ENCODE results near the gene YIPF5. TPM values are rescaled to one million over a fixed set of nuclear protein-coding genes. Genes with fewer than 3 reads are reported as not detected.
A peak's percentile ranks its signal among the peaks of the same experiment; 100 is the strongest.

Gene YIPF5
- 56.2 TPM for polyA plus RNA-seq
- long read RNA-seq, donor 1, transcript YIPF5-201 (6 exons, 3,147 nt), result major isoform, 15 of 15 reads
- long read RNA-seq, donor 1, partial matches to known transcripts, result 0 of 15 reads
- long read RNA-seq, donor 1, other reads (novel, unspliced or antisense), result 0 of 15 reads
- long read RNA-seq, donor 2, transcript YIPF5-201 (6 exons, 3,147 nt), result major isoform, 32 of 79 reads
- long read RNA-seq, donor 2, partial matches to known transcripts, result 46 of 79 reads
- long read RNA-seq, donor 2, other reads (novel, unspliced or antisense), result 0 of 79 reads
- long read RNA-seq, donor 3, transcript YIPF5-201 (6 exons, 3,147 nt), result major isoform, 35 of 52 reads
- long read RNA-seq, donor 3, partial matches to known transcripts, result 15 of 52 reads
- long read RNA-seq, donor 3, other reads (novel, unspliced or antisense), result 0 of 52 reads
- long read RNA-seq, donor 4, partial matches to known transcripts, result 0 of 2 reads
- long read RNA-seq, donor 4, other reads (novel, unspliced or antisense), result 0 of 2 reads
- long read RNA-seq, donor 5, transcript YIPF5-201 (6 exons, 3,147 nt), result major isoform, 21 of 22 reads
- long read RNA-seq, donor 5, partial matches to known transcripts, result 0 of 22 reads
- long read RNA-seq, donor 5, other reads (novel, unspliced or antisense), result 0 of 22 reads
- long read RNA-seq, donor 6, transcript YIPF5-201 (6 exons, 3,147 nt), result major isoform, 34 of 39 reads
- long read RNA-seq, donor 6, partial matches to known transcripts, result 5 of 39 reads
- long read RNA-seq, donor 6, other reads (novel, unspliced or antisense), result 0 of 39 reads
- long read RNA-seq, donor 7, transcript YIPF5-201 (6 exons, 3,147 nt), result major isoform, 12 of 13 reads
- long read RNA-seq, donor 7, partial matches to known transcripts, result 0 of 13 reads
- long read RNA-seq, donor 7, other reads (novel, unspliced or antisense), result 0 of 13 reads
- long read RNA-seq, donor 8, transcript YIPF5-201 (6 exons, 3,147 nt), result major isoform, 52 of 55 reads
- long read RNA-seq, donor 8, partial matches to known transcripts, result 0 of 55 reads
- long read RNA-seq, donor 8, other reads (novel, unspliced or antisense), result 0 of 55 reads
- long read RNA-seq, donor 9, transcript YIPF5-201 (6 exons, 3,147 nt), result major isoform, 18 of 18 reads
- long read RNA-seq, donor 9, partial matches to known transcripts, result 0 of 18 reads
- long read RNA-seq, donor 9, other reads (novel, unspliced or antisense), result 0 of 18 reads
- long read RNA-seq, donor 10, transcript YIPF5-201 (6 exons, 3,147 nt), result major isoform, 31 of 31 reads
- long read RNA-seq, donor 10, partial matches to known transcripts, result 0 of 31 reads
- long read RNA-seq, donor 10, other reads (novel, unspliced or antisense), result 0 of 31 reads
- long read RNA-seq, donor 11, transcript YIPF5-201 (6 exons, 3,147 nt), result major isoform, 21 of 21 reads
- long read RNA-seq, donor 11, partial matches to known transcripts, result 0 of 21 reads
- long read RNA-seq, donor 11, other reads (novel, unspliced or antisense), result 0 of 21 reads

GRCh38 chr5:144170276-144171024 is at the start of gene YIPF5, which contains the start of gene KCTD16:
Gene YIPF5 (minus strand): TSS chr5:144170659. CDS start chr5:144169955, 704 bp downstream.
Gene KCTD16 (plus strand): TSS chr5:144170873.
- Histone ChIP-seq H3K9me3 (ENCODE audit: control insufficient read depth, low read depth, low read length) (no peaks in the 10 kb centered on the region), H3K4me3 (ENCODE audit: low read length) (peak within 1 kb of the TSS; percentile 91), H3K27me3 (ENCODE audit: control insufficient read depth, insufficient read depth, low read length) (peaks cover 2% of the 10 kb centered on the region), H3K36me3 (ENCODE audit: control insufficient read depth, insufficient read depth, low read length) (peaks cover 7% of the 10 kb centered on the region), H3K27ac (ENCODE audit: low read length) (peak within 1 kb of the TSS; percentile 84), H3K4me1 (ENCODE audit: control insufficient read depth, insufficient read depth, low read length) (no peaks in the 10 kb centered on the region)
- WGBS (ENCODE audit: insufficient coverage, low lambda C conversion rate), result no CpG with 5 or more reads among the region's 39 CpGs
- peak; percentile 98 for DNase-seq

GRCh38 chr5:144219869-144220268 is 49.4 kb upstream of the YIPF5 start:
- WGBS (ENCODE audit: insufficient coverage, low lambda C conversion rate), result 60% methylated on average over 1 of the region's 3 CpGs
- no peak for DNase-seq
- H3K36me3 ChIP-seq (ENCODE audit: control insufficient read depth, insufficient read depth, low read length), result no peaks in the 10 kb centered on the region
- no peak overlapping the region for H3K4me3 ChIP-seq (ENCODE audit: low read length)
- no peak overlapping the region for H3K27ac ChIP-seq (ENCODE audit: low read length)
- no peaks in the 10 kb centered on the region for H3K27me3 ChIP-seq (ENCODE audit: control insufficient read depth, insufficient read depth, low read length)
- H3K9me3 ChIP-seq (ENCODE audit: control insufficient read depth, low read depth, low read length), result no peaks in the 10 kb centered on the region
- no peaks in the 10 kb centered on the region for H3K4me1 ChIP-seq (ENCODE audit: control insufficient read depth, insufficient read depth, low read length)

DNA sequence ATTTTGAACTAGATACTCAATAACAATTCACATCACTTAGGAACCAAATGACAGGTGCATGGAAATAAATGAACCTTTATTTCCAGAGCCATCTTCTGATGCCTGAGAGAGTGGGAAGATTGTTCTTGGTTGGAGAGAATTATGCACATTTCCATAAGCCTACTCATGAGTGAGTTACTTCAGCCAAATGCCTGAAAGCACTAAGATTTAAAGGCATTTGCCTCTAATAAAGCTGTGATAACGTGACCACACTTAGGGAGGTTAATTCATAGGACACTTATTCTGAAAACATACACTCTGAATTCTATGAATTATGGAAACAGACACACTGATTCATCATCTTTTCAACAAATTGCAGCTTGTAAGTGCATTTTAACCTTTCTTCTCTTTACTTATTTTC is 40.2 kb upstream of the YIPF5 start:
- Histone ChIP-seq H3K27me3 (ENCODE audit: control insufficient read depth, insufficient read depth, low read length) (peaks cover 7% of the 10 kb centered on the region), H3K27ac (ENCODE audit: low read length) (no peak overlapping the region), H3K9me3 (ENCODE audit: control insufficient read depth, low read depth, low read length) (no peaks in the 10 kb centered on the region), H3K4me3 (ENCODE audit: low read length) (no peak overlapping the region), H3K4me1 (ENCODE audit: control insufficient read depth, insufficient read depth, low read length) (no peaks in the 10 kb centered on the region), H3K36me3 (ENCODE audit: control insufficient read depth, insufficient read depth, low read length) (no peaks in the 10 kb centered on the region)
- DNase-seq, result no peak
- WGBS (ENCODE audit: insufficient coverage, low lambda C conversion rate), result no CpG with 5 or more reads among the region's 1 CpG

DNA sequence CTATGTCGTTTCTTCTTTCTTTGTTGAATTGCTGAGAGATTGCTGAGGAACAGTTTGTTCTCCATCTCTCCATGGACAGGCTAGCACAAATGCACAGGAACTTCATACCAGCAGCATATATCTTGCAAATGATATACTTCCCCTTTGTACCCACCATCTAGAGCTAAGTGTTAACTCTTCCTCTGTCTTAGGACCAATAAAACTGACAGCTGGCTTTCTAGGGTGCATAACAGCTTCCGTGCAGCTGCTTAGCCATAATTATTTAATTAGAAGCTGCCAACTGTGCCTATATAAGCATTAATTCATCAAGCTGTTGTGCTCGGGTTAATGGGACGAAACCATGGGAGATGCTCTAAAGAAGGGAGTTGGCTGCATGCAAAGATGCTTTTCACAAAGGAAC is 38.9 kb upstream of the YIPF5 start:
- WGBS (ENCODE audit: insufficient coverage, low lambda C conversion rate), result 56% methylated on average over 1 of the region's 4 CpGs
- Histone ChIP-seq H3K27me3 (ENCODE audit: control insufficient read depth, insufficient read depth, low read length) (peaks cover 18% of the 10 kb centered on the region), H3K9me3 (ENCODE audit: control insufficient read depth, low read depth, low read length) (no peaks in the 10 kb centered on the region), H3K36me3 (ENCODE audit: control insufficient read depth, insufficient read depth, low read length) (no peaks in the 10 kb centered on the region), H3K4me1 (ENCODE audit: control insufficient read depth, insufficient read depth, low read length) (no peaks in the 10 kb centered on the region), H3K4me3 (ENCODE audit: low read length) (no peak overlapping the region), H3K27ac (ENCODE audit: low read length) (no peak overlapping the region)
- no peak for DNase-seq

DNA sequence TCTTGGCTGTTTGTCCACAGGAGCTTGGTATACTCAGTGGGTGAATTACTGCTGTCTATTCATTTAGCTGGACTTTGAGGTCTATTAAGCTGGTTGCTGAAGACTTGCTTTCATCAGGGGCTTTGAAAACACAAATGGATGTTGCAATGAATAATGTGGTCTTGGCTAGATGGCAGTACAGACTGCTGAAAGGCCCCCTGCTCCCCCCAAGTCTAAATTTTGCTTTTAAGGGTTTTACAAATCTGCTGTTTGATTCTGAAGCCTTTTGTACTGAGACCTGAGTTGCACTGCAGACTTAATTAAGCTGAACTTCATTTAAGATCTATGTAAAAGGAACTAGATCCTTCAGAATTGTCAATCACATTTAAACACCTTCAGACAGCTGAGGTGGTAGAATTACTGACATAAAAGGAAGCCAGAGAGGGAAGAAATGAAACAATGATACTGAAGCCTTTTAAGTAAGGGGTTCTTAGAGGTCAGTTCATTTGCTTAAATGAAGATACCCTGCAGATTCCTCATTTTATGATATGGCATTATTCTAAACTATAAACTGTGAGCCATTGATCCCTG is 37.5 kb upstream of the YIPF5 start:
- DNase-seq, result peak in 1 of 2 donors; percentile 48
- Histone ChIP-seq H3K4me1 (ENCODE audit: control insufficient read depth, insufficient read depth, low read length) (no peaks in the 10 kb centered on the region), H3K27me3 (ENCODE audit: control insufficient read depth, insufficient read depth, low read length) (peaks cover 18% of the 10 kb centered on the region), H3K9me3 (ENCODE audit: control insufficient read depth, low read depth, low read length) (no peaks in the 10 kb centered on the region), H3K27ac (ENCODE audit: low read length) (no peak overlapping the region), H3K36me3 (ENCODE audit: control insufficient read depth, insufficient read depth, low read length) (no peaks in the 10 kb centered on the region), H3K4me3 (ENCODE audit: low read length) (no peak overlapping the region)

DNA sequence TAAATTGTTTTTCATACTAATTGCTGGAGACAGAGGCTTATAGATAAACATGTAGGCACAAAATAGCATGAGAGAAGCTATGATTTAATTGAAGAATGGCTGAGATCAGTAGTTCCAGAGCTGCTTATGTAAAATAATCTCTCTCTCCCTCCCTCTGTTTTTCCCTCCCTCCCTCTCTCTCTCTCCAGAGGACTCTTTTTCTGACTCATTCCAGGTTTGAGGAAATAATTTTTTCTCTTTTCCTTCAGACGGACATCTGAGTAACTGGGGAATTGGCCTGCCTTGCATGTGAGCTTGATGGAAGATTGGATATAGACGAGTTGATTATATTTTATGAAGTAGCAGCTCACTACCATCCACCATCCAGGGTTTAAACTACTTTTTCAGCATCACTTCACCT is 35.7 kb upstream of the YIPF5 start:
- Histone ChIP-seq H3K27me3 (ENCODE audit: control insufficient read depth, insufficient read depth, low read length) (peaks cover 18% of the 10 kb centered on the region), H3K4me1 (ENCODE audit: control insufficient read depth, insufficient read depth, low read length) (no peaks in the 10 kb centered on the region)

DNA sequence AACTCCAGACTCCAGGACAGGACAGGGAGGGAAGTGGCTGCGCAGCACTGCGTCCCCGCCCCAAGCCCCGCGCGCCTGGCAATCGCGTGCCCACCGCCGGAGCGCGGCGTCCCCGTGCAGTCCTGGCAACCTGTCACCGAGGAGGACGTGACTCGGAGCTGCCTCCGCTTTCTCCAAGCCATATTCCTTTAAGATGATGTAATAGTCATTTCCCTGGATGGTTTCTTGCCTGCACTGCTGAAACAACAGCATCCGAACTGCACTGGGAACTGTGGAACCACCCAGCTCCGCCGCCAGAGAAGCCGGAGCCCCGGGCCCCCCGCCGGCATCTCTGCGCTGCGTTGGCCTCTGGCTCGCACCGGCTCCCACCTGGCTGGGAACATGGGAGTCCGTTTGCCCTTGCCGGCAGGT is 34.7 kb upstream of the YIPF5 start:
- Histone ChIP-seq H3K27me3 (ENCODE audit: control insufficient read depth, insufficient read depth, low read length) (peaks cover 18% of the 10 kb centered on the region), H3K27ac (ENCODE audit: low read length) (no peak overlapping the region)
- DNase-seq, result peak; percentile 23 to 58

More for the DNA sequence above, 35.7 kb upstream of the YIPF5 start:
- no peaks in the 10 kb centered on the region for H3K36me3 ChIP-seq (ENCODE audit: control insufficient read depth, insufficient read depth, low read length)
- H3K4me3 ChIP-seq (ENCODE audit: low read length), result no peak overlapping the region
- no peaks in the 10 kb centered on the region for H3K9me3 ChIP-seq (ENCODE audit: control insufficient read depth, low read depth, low read length)
- no peak for DNase-seq
- no peak overlapping the region for H3K27ac ChIP-seq (ENCODE audit: low read length)
- WGBS (ENCODE audit: insufficient coverage, low lambda C conversion rate), result no CpG with 5 or more reads among the region's 2 CpGs

GRCh38 chr5:144203750-144204596 is 33.5 kb upstream of the YIPF5 start:
- H3K4me3 ChIP-seq (ENCODE audit: low read length), result no peak overlapping the region
- no peak overlapping the region for H3K27ac ChIP-seq (ENCODE audit: low read length)
- no peaks in the 10 kb centered on the region for H3K9me3 ChIP-seq (ENCODE audit: control insufficient read depth, low read depth, low read length)
- DNase-seq, result peak; percentile 42 to 43
- WGBS (ENCODE audit: insufficient coverage, low lambda C conversion rate), result 60% methylated on average over 3 of the region's 10 CpGs
- H3K36me3 ChIP-seq (ENCODE audit: control insufficient read depth, insufficient read depth, low read length), result no peaks in the 10 kb centered on the region
- H3K4me1 ChIP-seq (ENCODE audit: control insufficient read depth, insufficient read depth, low read length), result no peaks in the 10 kb centered on the region
- H3K27me3 ChIP-seq (ENCODE audit: control insufficient read depth, insufficient read depth, low read length), result peaks cover 18% of the 10 kb centered on the region

More for the DNA sequence above, 34.7 kb upstream of the YIPF5 start:
- Histone ChIP-seq H3K9me3 (ENCODE audit: control insufficient read depth, low read depth, low read length) (no peaks in the 10 kb centered on the region), H3K36me3 (ENCODE audit: control insufficient read depth, insufficient read depth, low read length) (no peaks in the 10 kb centered on the region), H3K4me1 (ENCODE audit: control insufficient read depth, insufficient read depth, low read length) (no peaks in the 10 kb centered on the region), H3K4me3 (ENCODE audit: low read length) (peak overlapping the region; percentile 7)
- WGBS (ENCODE audit: insufficient coverage, low lambda C conversion rate), result no CpG with 5 or more reads among the region's 31 CpGs
